Fibroblast of skin of left quadriceps (primary cell): ENCODE data around the gene NDUFS2.

Experiments
- DNase-seq, 2 experiments: peaks; one replicate each; pipeline ENCODE4 v3.0.0-alpha.2; 2013; ENCODE audit warnings: low read depth in 2 of 2

The NDUFS2 gene

GRCh38 chr1:161201836-161202712 is at the start of gene NDUFS2:
NDUFS2 (plus strand) TSS chr1:161202367; CDS start chr1:161202386, 19 bp downstream.
- DNase-seq = peak; percentile 98

GRCh38 chr1:161153176-161153575 is 49.0 kb upstream of the NDUFS2 start:
- DNase-seq = no peak

- DNase-seq = peak; percentile 76 to 78
These were observed 48.4 kb upstream of the NDUFS2 start, which contains the start of gene UFC1 for GRCh38 chr1:161153682-161154337. UFC1 (plus strand) TSS chr1:161153978; CDS start chr1:161153998, 20 bp downstream.

- no peak for DNase-seq
These were observed 44.3 kb upstream of the NDUFS2 start for GRCh38 chr1:161157867-161158266.

GRCh38 chr1:161158316-161159010 is 43.7 kb upstream of the NDUFS2 start:
- DNase-seq = no peak

- DNase-seq = peak; percentile 70 to 74
These were observed 42.9 kb upstream of the NDUFS2 start, which contains the start of gene USP21 for GRCh38 chr1:161159087-161159912. USP21 (plus strand) TSS chr1:161159500; CDS start chr1:161160641, 1,141 bp downstream.

GRCh38 chr1:161159913-161160243 is 42.3 kb upstream of the NDUFS2 start:
- DNase-seq = no peak

- no peak for DNase-seq
These were observed 41.5 kb upstream of the NDUFS2 start for GRCh38 chr1:161160671-161161145.

GRCh38 chr1:161161652-161162051 is 40.5 kb upstream of the NDUFS2 start:
- no peak for DNase-seq

- no peak for DNase-seq
These were observed 40.1 kb upstream of the NDUFS2 start for GRCh38 chr1:161162052-161162451.

- no peak for DNase-seq
These were observed 39.4 kb upstream of the NDUFS2 start for GRCh38 chr1:161162806-161163205.

- no peak for DNase-seq
These were observed 38.4 kb upstream of the NDUFS2 start for GRCh38 chr1:161163793-161164192.

- no peak for DNase-seq
These were observed 37.1 kb upstream of the NDUFS2 start for GRCh38 chr1:161164901-161165610.

- DNase-seq = peak; percentile 91 to 93
These were observed 36.2 kb upstream of the NDUFS2 start, which contains the start of gene PPOX for GRCh38 chr1:161165742-161166668. PPOX (plus strand) TSS chr1:161166426; CDS start chr1:161166848, 422 bp downstream.

GRCh38 chr1:161166669-161167548 is 35.3 kb upstream of the NDUFS2 start:
- DNase-seq = no peak

GRCh38 chr1:161168906-161169305 is 33.3 kb upstream of the NDUFS2 start:
- no peak for DNase-seq

GRCh38 chr1:161171191-161171590 is 31.0 kb upstream of the NDUFS2 start:
- DNase-seq = no peak

GRCh38 chr1:161171696-161172095 is 30.5 kb upstream of the NDUFS2 start:
- DNase-seq = no peak
